SK-N-SH (cell line): ENCODE measurements around the gene CCNY. TPM values are rescaled to one million over a fixed set of nuclear protein-coding genes. Genes with fewer than 3 reads are reported as not detected.

Source experiments
- CTCF ChIA-PET: fragments of 300-600, 350-600 bp; formaldehyde crosslinking; extraction: SDS; loops from one replicate; lab custom pipeline; 2021; lab: Yijun Ruan, JAX
- POLR2A ChIA-PET: fragments of 350-600 bp; sonication (Branson Sonifier 250); formaldehyde crosslinking; extraction: SDS; loops from one replicate; lab custom pipeline; 2020; ENCODE audit warnings: antibody characterized with exemption, inconsistent platforms; lab: Yijun Ruan, JAX
- DNase-seq: peaks from one replicate; pipeline ENCODE4 v3.0.0; 2012
- H2AFZ ChIP-seq: fragments of 200-600 bp; sonication (generic); 2 replicates; pipeline ENCODE4 v1.8.1; 2016; ENCODE audit warnings: antibody characterized with exemption, mild to moderate bottlenecking, low read depth
- H3F3A ChIP-seq: fragments of 200-600 bp; sonication (generic); replicated peaks from 2 replicates; pipeline ENCODE3; 2016; ENCODE audit warnings: antibody characterized with exemption, mild to moderate bottlenecking; ENCODE audit not compliant: insufficient read depth
- H3K27ac ChIP-seq, 2 experiments: fragments of 200-500 bp in 1 of 2; fragments of 200-600 bp in 1 of 2; sonication (Bioruptor generic) in 1 of 2; sonication (generic), shearing (Covaris generic) in 1 of 2; 2 replicates each; pipeline versions ENCODE4 v1.5.1 to v1.6.1; 2014 to 2016; ENCODE audit warnings: low read depth in 2 of 2, inconsistent platforms in 1 of 2, low read length in 1 of 2, mild to moderate bottlenecking in 1 of 2, mixed read lengths in 1 of 2
- H3K27me3 ChIP-seq: fragments of 200-600 bp; sonication (generic), shearing (Covaris generic); 2 replicates; pipeline ENCODE4 v1.6.1; 2016; ENCODE audit warnings: mixed run types; ENCODE audit not compliant: insufficient read depth
- H3K36me3 ChIP-seq, 2 experiments: fragments of 200-500 bp in 1 of 2; fragments of 200-600 bp in 1 of 2; sonication (Bioruptor generic) in 1 of 2; sonication (generic) in 1 of 2; replicated peaks in 1 of 2; 2 replicates each; pipeline versions ENCODE3 to v1.5.1; 2014 to 2016; ENCODE audit warnings: low read length in 1 of 2, mild to moderate bottlenecking in 1 of 2; ENCODE audit not compliant: insufficient read depth in 2 of 2, control insufficient read depth in 1 of 2
- H3K4me1 ChIP-seq, 2 experiments: fragments of 200-500 bp in 1 of 2; fragments of 200-600 bp in 1 of 2; sonication (Bioruptor generic) in 1 of 2; sonication (generic), shearing (Covaris generic) in 1 of 2; 2 replicates each; pipeline versions ENCODE4 v1.5.1 to v1.6.1; 2014 to 2016; ENCODE audit warnings: low read depth in 1 of 2, low read length in 1 of 2, mixed run types in 1 of 2; ENCODE audit not compliant: insufficient read depth in 2 of 2, control insufficient read depth in 1 of 2
- H3K4me2 ChIP-seq: fragments of 200-600 bp; sonication (generic), shearing (Covaris generic); 2 replicates; pipeline ENCODE4 v1.6.1; 2017; ENCODE audit warnings: mixed run types
- H3K4me3 ChIP-seq, 2 experiments: fragments of 200-500 bp in 1 of 2; fragments of 200-600 bp in 1 of 2; sonication (Bioruptor generic) in 1 of 2; sonication (generic), shearing (Covaris generic) in 1 of 2; 2 replicates each; pipeline versions ENCODE4 v1.5.1 to v1.8.1; 2014 to 2016; ENCODE audit warnings: low read depth in 2 of 2, inconsistent platforms in 1 of 2, low read length in 1 of 2, mild to moderate bottlenecking in 1 of 2, mixed read lengths in 1 of 2, moderate library complexity in 1 of 2
- H3K79me2 ChIP-seq: fragments of 200-600 bp; sonication (generic); 2 replicates; pipeline ENCODE4 v1.8.1; 2017; ENCODE audit warnings: mild to moderate bottlenecking; ENCODE audit not compliant: insufficient read depth
- H3K9ac ChIP-seq: fragments of 200-600 bp; sonication (generic); 2 replicates; pipeline ENCODE4 v1.6.1; 2017; ENCODE audit warnings: mixed run types
- H3K9me2 ChIP-seq: fragments of 200-600 bp; sonication (generic); 2 replicates; pipeline ENCODE4 v1.6.1; 2017; ENCODE audit warnings: mixed run types
- H3K9me3 ChIP-seq: fragments of 200-600 bp; sonication (generic); 2 replicates; pipeline ENCODE4 v1.6.1; 2017; ENCODE audit warnings: mixed run types, mild to moderate bottlenecking, moderate library complexity
- H4K20me1 ChIP-seq: fragments of 200-600 bp; sonication (generic); 2 replicates; pipeline ENCODE4 v1.6.1; 2017; ENCODE audit warnings: mild to moderate bottlenecking, mixed run types; ENCODE audit not compliant: insufficient read depth
- CHD2 ChIP-seq: fragments of 150-350 bp; IDR thresholded peaks from 2 replicates; pipeline ENCODE4 v1.6.1; 2018; ENCODE audit warnings: low read length; ENCODE audit not compliant: partially characterized antibody
- CTCF ChIP-seq: fragments of 200-600 bp; sonication (generic); IDR thresholded peaks from 2 replicates; pipeline ENCODE4 v1.6.1; 2017; ENCODE audit warnings: antibody characterized with exemption, mild to moderate bottlenecking, moderate library complexity
- ELF1 ChIP-seq: IDR thresholded peaks from 2 replicates; pipeline ENCODE4 v1.4.0; 2012
- EP300 ChIP-seq, 2 experiments: IDR thresholded peaks; 2 replicates each; pipeline versions ENCODE4 v1.4.0 to v1.6.1; 2012; ENCODE audit warnings: borderline replicate concordance in 1 of 2, low read depth in 1 of 2, low read length in 1 of 2
- EZH2phosphoT487 ChIP-seq: fragments of 200-600 bp; sonication (generic); IDR thresholded peaks from 2 replicates; pipeline ENCODE4 v1.6.1; 2017; ENCODE audit warnings: low read depth, mixed run types, mild to moderate bottlenecking, antibody characterized with exemption, moderate library complexity, borderline replicate concordance
- FOSL2 ChIP-seq: IDR thresholded peaks from 2 replicates; pipeline ENCODE4 v1.4.0; 2012; ENCODE audit warnings: low read depth, mild to moderate bottlenecking, moderate library complexity, borderline replicate concordance
- FOXJ3 ChIP-seq: sonication (generic); formaldehyde crosslinking; IDR thresholded peaks from 2 replicates; pipeline ENCODE4 v1.5.1; 2020; ENCODE audit warnings: mild to moderate bottlenecking, missing genetic modification reagents
- GATA2 ChIP-seq: sonication (generic); formaldehyde crosslinking; IDR thresholded peaks from 2 replicates; pipeline ENCODE4 v1.5.0; 2020; ENCODE audit warnings: mild to moderate bottlenecking, missing genetic modification reagents
- MAX ChIP-seq: IDR thresholded peaks from 2 replicates; pipeline ENCODE4 v1.4.0; 2012; ENCODE audit warnings: low read depth
- NRF1 ChIP-seq: IDR thresholded peaks from 2 replicates; pipeline ENCODE4 v1.6.1; 2012; ENCODE audit warnings: low read depth, mild to moderate bottlenecking, low read length
- RCOR1 ChIP-seq: fragments of 150-350 bp; IDR thresholded peaks from 2 replicates; pipeline ENCODE4 v1.6.1; 2017; ENCODE audit warnings: antibody characterized with exemption, low read length
- RFX5 ChIP-seq: IDR thresholded peaks from 2 replicates; pipeline ENCODE4 v1.6.1; 2012; ENCODE audit warnings: mild to moderate bottlenecking, improper control_type of control experiment, low read length
- RXRA ChIP-seq: IDR thresholded peaks from 2 replicates; pipeline ENCODE4 v1.4.0; 2012; ENCODE audit warnings: low read depth, mild to moderate bottlenecking, borderline replicate concordance
- SMC3 ChIP-seq: IDR thresholded peaks from 2 replicates; pipeline ENCODE4 v1.6.1; 2012; ENCODE audit warnings: low read depth, low read length, improper control_type of control experiment
- TAF1 ChIP-seq: IDR thresholded peaks from 2 replicates; pipeline ENCODE4 v1.6.1; 2012; ENCODE audit warnings: low read depth, mild to moderate bottlenecking, low read length, moderate library complexity, borderline replicate concordance
- TCF12 ChIP-seq: IDR thresholded peaks from 2 replicates; pipeline ENCODE4 v1.4.0; 2012
- USF2 ChIP-seq: fragments of 150-350 bp; IDR thresholded peaks from 2 replicates; pipeline ENCODE4 v1.6.1; 2017; ENCODE audit warnings: antibody characterized with exemption, low read length, low read depth, borderline replicate concordance
- YY1 ChIP-seq: IDR thresholded peaks from 2 replicates; pipeline ENCODE4 v1.4.0; 2012; ENCODE audit warnings: low read depth, mild to moderate bottlenecking
- ZBTB33 ChIP-seq: IDR thresholded peaks from 2 replicates; pipeline ENCODE4 v1.4.0; 2012; ENCODE audit warnings: low read depth, borderline replicate concordance
- whole genome bisulfite sequencing: methylation state at CpG from one replicate; pipeline ENCODE4 v1.1.6; 2017; ENCODE audit warnings: low lambda C conversion rate; 5-methylcytosine and 5-hydroxymethylcytosine counted together
- polyA plus RNA-seq, 3 experiments: library from polyadenylated mRNA; depleted of rRNA; stranded (reverse); fragments of >200 nt; gene quantifications; 2 replicates each; pipeline ENCODE4 v1.2.3, GENCODE V29; 2012

Gene CCNY
- polyA plus RNA-seq, 1 of the 3 experiments (the other 2 are of a cell fraction), result 29.4 TPM

- Histone ChIP-seq H3F3A (no peaks in the 10 kb centered on the region), H3K4me1 (peaks cover 29 to 31% of the 10 kb centered on the region in 2 experiments), H3K79me2 (peaks cover 85% of the 10 kb centered on the region), H3K27me3 (no peaks in the 10 kb centered on the region), H3K9me2 (no peaks in the 10 kb centered on the region), H3K36me3 (no peaks in the 10 kb centered on the region), H3K4me3 (no peak overlapping the region), H2AFZ (no peak overlapping the region), H3K4me2 (no peak overlapping the region), H4K20me1 (peaks cover 91% of the 10 kb centered on the region), H3K27ac (no peak overlapping the region), H3K9me3 (no peaks in the 10 kb centered on the region), H3K9ac (no peak overlapping the region)
- ChIA-PET CTCF (interaction anchor here (1.2 kb wide), 1 partner anchor 104 kb away, joined by 5 read pairs; no protein-coding TSS in a partner anchor), POLR2A (no interaction called here)
- DNase-seq, result no peak
- TF ChIP-seq TCF12 (no peak), NRF1 (no peak), FOSL2 (no peak), RFX5 (no peak), CHD2 (no peak), MAX (no peak), SMC3 (no peak), YY1 (no peak), RXRA (no peak), EZH2phosphoT487 (no peak), EP300 (IDR thresholded peaks at IDR 0.05; ENCODE audit: borderline replicate concordance in 1 of 2, low read depth in 1 of 2, low read length in 1 of 2) (no peak), FOXJ3 (CRISPR knock-in tag) (no peak), ZBTB33 (no peak), ELF1 (no peak), GATA2 (no peak), TAF1 (no peak), CTCF (no peak), USF2 (no peak), RCOR1 (no peak)
- WGBS, result 100% methylated on average over 2 of the region's 2 CpGs
Measured at GRCh38 chr10:35459449-35459847, 123.1 kb downstream of the CCNY start.
